NCI-H82 treated with DMSO at 0.1 percent for 48 hours (cell line): ENCODE measurements around the gene B4GALT2.

ENCODE experiments used
- DNase-seq: peaks from one replicate; lab custom pipeline; 2025; ENCODE audit not compliant: unreplicated experiment; lab: John Stamatoyannopoulos, UW

Gene B4GALT2

DNA sequence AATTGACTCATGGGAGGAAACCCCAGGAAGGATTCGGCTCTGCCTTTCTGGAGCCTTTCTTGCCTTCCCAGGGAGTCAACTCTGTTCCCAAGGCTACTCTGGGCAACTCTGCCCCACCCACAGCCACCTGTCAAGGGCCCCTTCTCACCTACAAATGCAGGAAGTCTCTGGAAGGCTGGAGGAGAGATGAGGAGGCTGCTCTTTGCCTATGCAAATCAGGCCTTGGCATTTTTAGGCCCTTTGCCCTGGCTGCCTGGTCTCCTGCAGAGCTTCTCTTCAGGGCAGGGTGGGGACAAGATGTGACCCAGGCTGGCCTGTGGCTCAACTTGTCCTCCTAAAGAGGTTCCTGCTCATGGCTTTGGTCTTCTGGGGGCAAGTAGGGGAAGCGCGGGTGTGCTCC lies 46.8 kb downstream of the B4GALT2 start:
- DNase-seq, result no peak

DNA sequence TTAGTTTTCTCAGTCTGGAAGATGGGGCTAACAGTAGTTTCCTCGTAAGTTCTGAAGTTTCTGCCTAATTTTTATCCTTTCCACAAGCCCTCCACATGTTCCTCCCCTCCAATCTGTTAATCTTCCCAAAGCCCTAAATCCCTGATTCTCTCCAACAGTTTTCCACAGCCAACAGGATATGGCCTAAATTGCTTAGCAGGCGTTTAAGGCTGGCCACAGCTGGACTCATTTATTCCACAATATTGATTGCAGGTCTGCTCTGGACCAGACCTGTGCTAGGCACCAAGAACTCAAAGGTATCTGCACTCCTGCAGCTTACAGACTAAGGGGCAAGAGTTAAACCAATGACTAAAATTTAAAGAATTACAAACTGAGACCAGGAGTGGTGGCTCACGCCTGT lies 48.3 kb downstream of the B4GALT2 start:
- DNase-seq, result peak; percentile 42

DNA sequence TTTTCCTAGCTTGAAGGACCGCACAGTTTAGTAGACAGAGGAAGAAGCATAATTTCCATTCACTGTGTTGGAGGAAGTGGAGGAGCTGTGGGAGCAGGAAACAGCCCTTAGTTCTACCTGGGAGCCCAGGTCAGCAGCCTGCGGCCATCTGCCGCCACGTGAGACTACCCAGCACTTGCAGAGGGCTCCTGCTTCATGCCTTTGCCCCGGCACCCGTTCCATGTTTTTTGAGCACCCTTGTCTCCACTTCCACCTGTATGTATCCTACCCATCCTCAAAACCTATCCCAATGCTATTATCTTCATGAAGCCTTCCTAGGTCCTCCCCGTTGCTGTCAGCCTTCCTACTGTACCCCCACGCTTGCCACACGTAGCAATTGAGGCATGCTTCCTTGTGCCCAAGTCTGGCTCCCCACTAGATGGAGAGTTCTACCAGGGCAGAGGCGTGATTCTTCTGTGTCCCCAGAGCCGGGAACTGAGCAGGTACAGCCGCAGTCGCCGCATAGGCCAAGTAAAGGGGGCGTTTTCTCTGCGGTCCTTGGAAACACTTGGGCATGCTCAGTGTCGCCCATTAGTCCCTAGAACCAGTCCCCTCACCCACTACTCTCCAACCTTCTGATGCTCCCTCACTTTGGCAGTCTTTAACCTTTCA lies 50.4 kb downstream of the B4GALT2 start:
- DNase-seq, result peak; percentile 64

DNA sequence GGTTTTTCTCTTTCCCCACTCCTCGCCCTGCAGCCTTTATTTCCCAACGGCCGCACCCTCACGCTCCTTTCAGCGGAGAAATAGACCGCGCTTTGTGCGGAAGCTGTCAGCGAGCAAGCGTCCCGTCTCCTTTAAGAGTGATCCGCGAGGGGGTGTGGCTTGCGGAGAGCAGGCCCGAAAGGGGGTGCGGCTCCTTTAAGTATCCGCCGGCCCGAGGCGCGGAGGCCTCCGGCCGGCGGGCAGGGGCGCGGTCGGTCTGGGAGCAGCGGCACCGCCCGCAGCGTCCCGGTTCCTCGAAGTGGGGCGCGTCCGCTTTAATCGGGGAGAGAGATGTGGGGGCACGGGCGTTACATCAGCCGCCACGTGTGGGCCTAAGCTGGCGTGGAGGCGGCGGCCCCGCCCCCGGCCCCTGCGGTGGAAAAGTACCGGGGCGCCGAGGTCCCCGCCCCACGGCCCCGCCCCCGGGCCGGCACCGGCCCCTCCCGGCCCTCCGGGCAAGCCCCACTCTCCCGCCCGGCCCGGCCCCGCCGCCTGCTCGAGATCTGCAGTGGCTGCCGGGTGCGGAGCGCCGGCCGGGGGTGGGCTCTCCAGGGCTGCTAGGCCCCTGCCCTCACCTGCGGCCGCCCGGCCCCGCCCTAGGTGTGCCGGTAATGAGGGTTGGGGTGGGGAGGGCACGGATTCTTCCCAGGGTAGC lies 51.0 kb downstream of the B4GALT2 start:
- DNase-seq, result peak; percentile 78

DNA sequence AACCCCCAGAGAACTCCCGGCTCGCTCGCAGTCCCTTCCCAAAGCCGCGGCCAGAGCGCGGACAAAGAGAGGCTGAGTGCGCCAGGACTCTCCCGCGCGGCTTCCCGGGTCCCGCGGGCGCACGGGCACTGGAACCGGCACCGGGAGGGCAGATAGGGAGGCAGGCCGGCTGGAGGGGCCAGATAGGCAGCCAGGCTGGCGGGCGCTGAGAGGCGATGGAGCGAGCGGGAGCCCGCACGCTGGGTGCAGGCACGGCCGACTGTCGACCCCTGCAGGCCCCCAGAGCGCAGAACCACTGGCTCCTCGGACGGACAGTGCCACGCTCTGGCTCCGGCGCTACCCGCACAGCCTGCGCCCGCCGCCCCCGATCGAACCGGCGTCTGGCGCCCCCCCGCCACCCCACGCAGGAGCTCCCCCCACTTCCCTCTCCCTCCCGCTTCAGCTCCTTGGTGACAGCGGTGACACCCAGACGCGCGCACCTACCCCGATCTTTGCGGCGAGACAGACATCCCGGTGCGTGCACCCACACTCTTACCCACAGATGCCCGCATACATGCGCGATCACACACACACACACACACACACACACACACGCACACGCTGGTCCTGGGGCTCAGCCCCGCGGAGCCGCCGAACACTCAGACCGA lies 51.7 kb downstream of the B4GALT2 start:
- DNase-seq, result no peak

DNA sequence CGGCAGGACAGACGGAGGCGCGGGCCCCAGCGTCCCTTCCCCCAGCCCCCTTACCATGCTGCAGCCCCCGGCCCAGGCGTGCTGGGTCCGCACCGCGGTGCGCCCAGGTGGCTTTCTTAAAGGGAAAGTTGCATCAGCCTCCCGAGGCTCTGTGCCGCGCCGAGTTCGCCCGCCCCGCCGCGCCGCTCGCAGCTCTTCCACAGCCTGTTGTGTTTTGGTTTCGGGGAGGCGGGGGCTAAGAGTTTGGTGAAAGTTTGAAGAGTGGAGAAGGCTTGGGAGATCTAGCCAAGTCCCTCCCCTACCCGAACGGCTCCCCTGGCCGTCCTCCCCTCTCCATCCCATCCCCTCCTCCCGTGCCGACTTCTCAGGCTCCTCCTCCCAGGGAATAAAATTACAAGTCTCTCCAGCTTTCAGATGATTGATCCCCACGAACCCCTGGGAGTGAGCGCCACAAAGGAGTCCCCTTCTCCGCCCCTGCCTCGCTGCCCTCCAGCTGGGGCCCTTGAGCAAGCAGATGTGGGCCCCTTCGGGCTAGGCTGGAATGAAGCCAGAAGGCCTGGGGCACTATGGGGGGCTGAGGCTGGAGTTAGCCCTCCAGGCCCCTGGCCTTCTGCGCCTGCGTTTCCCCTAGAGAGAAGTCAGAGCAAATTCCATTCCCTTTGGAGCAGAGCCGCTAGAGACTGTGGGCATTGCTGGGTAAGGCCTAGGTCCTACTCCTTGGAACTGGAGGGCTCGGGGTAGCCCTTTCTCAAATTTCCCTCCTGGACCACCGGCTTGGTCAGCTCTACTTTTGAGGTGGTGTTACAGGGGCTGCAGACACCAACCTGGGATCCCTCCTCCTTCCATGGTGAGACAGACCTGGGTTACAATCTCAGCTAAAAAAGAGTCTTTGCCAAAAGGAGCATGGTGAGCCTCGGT lies 52.5 kb downstream of the B4GALT2 start, which contains the start of gene SLC6A9:
SLC6A9 (minus strand) TSS at position 211 of the 918 bp plus-strand sequence. CDS start 7,185 bp downstream, outside the sequence.
- DNase-seq, result peak; percentile 17

DNA sequence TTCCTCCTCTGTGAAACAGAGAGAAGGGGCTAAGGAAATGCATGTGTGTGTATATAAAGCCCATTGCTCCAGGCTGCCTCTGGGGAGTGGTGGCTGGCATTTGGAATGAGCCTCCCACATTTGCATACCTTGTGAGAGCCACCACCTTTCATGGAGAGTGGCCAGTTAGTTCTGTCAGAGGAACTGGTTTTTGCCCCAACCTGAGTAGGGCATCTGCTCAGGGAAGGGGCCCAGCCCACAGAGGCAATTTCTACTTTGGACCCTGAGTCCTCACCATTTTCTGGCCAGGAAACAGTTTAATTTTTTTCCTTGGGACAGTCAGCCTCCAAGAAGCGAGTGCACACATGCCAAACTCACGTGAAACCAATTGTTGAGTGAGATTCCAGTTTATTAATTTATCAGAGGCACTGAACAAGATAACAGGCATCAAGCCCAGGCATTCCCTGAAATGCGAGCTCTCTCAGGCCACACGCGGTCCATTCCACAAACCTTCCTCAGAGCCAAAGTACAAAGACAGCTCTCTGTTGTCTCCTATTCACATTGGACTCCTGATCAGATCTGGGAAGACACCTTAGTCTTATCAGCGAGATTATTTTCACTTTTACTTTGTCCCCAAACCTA lies 53.3 kb downstream of the B4GALT2 start:
- DNase-seq, result no peak

DNA sequence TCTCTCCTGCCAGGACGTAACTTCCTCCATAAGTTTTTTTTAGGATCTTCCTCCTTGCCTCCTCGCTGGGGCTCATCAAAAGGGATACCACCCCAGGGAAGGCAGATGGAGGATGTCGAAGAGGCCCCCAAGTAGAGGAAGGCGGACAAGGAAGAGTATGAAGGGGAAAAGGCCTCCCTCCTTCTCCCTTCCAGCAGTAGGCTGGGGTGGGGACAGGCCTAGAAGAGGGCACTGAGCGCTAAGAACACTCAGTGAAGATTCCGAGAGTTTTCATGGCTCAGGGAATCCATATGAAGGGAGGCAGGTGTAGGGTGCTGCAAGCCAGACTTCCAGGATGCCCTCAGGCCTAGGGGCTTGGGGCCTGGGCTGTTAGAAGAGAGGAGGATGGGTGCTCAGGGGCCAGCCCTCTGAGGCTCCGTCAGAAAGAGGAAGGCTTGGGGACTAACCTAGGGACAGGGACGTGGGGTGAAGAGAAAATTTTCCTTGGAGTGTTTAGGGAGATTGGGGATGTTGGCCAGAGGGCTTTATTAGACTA lies 54.1 kb downstream of the B4GALT2 start:
- no peak for DNase-seq

DNA sequence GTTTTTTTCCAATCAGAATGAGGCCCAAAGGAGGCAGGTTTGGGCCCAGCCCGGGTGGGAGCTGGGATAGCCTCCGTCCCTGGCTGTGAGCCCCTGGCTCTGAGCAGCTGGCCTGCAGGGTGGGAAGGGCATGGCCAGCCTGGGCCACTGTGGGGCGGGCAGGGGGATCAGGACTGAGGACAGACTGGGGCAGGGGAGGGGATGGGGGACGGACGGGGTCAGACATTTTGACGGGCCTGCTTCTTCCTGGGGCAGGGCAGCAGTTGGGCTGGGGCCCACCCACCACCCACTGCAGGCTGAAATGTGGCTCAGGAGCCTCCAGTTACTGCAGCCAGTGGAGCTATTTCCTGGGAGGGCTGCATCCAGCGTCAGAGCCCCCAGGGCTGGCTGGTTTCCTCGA lies 54.7 kb downstream of the B4GALT2 start:
- no peak for DNase-seq

DNA sequence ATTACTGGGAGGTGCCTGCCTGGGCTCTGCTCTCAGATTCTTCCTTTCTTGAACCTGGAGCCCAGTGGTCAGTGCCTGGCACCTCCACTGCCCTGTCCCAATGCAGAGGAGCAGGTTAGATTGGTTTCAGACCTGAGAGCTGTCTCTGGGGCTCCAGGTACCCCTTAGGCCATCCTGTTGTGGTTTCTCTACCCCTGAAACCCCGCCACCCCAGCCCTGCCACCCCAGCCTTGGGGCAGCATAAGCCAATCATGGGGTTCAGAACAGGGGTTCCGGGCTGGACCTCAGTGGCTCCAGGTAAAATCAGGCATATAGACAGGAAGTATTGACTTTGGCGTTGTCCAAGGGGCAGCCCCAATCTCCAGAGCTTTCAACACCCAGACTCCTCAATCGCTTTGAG lies 55.4 kb downstream of the B4GALT2 start:
- DNase-seq, result no peak

DNA sequence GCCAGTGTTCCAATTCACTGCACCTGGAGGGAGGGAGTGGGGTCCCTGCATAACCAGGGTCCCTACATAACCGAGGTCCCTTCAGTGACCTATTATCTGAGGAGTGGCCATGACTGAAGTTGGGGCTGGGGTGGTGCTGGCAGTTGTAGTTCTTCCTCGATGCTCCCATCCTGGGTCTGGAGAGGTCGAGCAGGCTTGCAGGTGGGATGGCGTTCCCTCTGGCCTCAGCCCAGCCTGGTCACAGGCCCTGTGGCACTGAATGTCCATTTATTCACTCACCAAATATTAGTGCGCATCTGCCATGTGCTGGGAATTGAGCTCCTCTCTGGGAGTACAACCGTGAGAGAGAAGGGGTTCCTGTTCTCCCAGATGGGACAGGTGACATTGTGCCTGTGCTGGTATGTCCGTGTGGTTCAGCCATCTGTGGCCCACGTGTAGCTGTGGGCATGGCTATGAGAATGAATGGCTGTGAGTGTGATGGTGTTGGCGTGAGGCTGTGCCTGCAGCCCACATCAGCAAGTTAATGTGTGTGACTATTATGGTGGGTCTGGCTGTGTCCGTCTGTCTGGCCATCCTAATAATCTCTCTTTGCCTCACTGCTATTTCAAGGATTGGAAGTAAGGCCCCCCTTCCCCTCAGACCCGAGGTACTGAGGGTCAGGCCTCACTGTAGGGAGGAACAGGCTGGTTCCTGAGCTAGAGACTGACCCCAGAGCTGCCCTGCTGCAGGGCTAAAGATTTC lies 56.1 kb downstream of the B4GALT2 start:
- no peak for DNase-seq

DNA sequence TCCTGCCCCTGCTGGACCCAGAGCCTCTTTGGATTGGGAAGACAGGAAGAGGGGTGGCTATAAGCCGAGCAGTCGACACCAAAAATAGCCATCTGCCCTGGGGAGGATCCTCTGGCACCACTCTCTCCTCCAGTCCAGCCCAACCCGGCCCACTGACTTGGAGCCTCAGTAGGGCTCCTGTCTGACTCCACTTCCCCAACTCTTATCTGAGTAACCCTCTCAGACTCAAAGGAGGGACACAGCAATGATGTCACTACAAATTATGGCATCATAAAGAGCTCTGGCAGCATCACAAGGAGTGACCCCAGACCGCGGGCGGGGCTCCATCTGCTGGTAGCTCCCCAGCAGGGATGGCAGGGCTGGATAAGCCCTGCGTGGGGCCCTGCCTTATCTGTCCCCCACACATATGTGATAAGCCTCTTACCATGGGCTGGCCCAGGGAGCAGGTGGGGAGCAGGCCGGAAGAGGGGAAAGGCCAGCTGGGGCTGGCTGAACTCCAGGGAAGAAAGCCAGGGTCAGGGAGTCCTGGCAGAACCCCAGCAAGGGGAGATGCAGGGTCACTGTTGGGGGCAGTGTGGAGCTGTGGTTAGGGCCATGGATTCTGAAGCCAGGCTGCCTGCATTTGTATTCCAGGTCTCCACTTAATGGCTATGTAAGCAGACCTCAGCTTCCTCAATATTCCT lies 56.9 kb downstream of the B4GALT2 start:
- DNase-seq, result peak; percentile 87

DNA sequence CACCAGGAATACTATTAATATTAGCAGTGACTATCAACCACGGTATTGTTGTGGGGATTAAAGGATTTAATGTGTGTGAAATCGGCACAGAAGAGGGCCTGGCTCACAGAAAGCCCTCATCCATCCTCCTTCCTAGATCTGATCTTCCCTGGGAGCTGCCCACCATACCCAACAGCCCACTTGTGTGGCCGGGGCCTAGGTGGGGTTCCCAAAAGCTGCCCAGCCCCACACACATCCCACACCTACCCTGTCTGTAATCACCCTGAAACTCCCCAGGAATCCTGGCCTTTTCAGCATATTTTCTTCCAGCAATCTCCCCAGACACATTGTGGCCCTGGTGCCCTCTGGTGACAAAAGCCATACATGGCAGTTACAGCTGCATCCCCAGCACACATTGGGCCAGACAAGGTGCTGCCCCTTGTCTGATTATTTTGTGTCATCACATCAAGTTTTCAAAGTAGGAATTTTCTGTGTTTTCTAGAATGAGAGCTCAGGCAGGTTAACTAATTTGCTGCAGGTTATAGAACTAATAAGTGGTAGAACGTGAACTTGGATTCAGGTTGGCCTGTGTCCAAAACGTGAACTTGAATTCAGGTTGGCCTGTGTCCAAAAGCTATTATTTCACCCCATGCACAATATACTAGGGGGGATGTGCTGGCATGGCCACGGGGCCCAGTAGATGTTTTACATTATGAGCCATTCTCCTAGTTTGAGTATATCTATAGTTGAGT lies 57.6 kb downstream of the B4GALT2 start:
- DNase-seq, result peak; percentile 83

DNA sequence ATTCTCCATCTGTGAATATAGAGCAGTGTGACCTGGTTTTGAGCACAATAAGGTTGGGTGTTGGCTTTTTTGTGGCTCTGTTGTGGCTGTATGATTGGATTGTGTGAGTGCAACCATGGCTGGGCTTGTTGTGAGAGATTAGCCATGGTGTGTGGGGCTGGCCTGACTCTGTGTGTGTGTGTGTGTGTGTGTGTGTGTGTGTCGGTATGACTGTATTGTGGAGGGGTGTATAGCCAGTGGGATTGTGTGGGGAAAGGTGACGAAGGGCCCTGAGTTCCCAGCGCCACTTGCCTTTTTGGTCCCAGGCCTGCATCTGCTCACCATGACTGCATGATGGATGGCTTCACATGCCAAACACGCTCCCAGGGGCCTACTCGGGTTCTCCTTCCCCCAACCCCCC lies 58.1 kb downstream of the B4GALT2 start:
- no peak for DNase-seq

DNA sequence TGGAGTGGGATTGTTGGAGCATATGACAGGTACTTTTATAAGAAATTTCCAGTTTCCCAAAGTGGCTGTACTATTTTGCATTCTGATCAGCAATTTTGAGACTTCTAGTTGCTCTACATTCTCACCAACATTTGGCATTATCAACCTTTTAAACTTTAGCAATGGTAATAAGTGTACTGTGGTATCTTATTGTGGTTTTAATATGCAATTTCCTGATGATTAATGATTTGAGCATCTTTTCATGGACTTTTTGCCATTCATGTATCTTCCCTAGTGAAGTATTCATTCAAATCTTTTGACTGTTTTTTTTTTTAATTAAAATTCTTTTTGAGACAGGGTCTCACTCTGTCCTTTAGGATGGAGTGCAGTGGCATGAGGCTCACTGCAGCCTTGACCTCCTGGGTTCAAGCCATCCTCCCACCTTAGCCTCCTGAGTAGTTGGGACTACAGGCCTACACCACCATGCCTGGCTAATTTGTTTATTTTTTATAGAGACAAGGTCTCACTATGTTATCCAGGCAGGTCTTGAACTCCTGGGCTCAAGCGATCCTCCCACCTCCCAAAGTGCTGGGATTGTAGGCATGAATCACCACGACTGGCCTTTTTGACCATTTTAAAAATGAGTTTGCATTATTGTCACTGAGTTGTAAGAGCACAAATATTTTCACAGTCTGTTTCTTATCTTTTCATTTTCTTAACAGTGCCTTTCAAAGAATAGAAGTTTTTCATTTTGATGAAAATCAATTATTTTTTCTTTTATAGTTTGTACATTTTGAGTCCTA lies 60.1 kb downstream of the B4GALT2 start:
- DNase-seq, result no peak

DNA sequence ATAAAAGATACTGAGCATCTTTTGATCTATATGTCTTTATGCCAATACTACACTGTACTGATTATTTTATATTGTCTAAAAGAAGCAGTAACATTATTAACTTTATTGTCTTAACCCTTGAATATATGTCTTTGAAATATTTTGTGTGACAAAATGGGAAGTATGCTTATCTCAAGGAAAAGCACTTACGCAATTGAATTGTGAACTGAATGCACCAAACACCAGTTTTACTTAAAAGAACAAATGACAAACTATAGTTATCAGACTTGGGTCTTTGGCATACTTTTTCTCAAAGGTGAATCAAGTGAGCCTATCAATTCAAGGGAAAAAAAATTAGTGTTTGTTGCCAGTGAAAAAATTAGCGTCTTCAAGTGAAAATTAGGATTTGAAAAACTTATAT lies 61.4 kb downstream of the B4GALT2 start:
- no peak for DNase-seq
